Neural cell (in vitro differentiated cells): Measurements from ENCODE around the gene DENND6A. TPM values are rescaled to one million over a fixed set of nuclear protein-coding genes. Genes with fewer than 3 reads are reported as not detected.

Experiments used
- H2AFZ ChIP-seq: fragments of 200-600, 300-800 bp; sonication (generic), shearing (Covaris generic); 2 replicates; pipeline ENCODE4 v1.6.0; 2014; ENCODE audit warnings: low read depth, mild to moderate bottlenecking, antibody characterized with exemption, low read length, moderate library complexity
- H3F3A ChIP-seq: fragments of 200-600 bp; shearing (Covaris generic); 2 replicates; pipeline ENCODE4 v1.6.1; 2016; ENCODE audit warnings: mild to moderate bottlenecking, moderate library complexity, mixed read lengths, antibody characterized with exemption, low read length; ENCODE audit not compliant: insufficient read depth, poor library complexity, severe bottlenecking
- H3K27ac ChIP-seq: fragments of 200-600, 300-800 bp; sonication (generic), shearing (Covaris generic); 2 replicates; pipeline ENCODE4 v1.5.1; 2014; ENCODE audit warnings: mild to moderate bottlenecking, low read length, moderate library complexity
- H3K27me3 ChIP-seq: fragments of 300-800, 200-600 bp; sonication (generic), shearing (Covaris generic); 2 replicates; pipeline ENCODE4 v1.6.0; 2014; ENCODE audit warnings: mild to moderate bottlenecking, low read depth, low read length, moderate library complexity; ENCODE audit not compliant: insufficient read depth
- H3K36me3 ChIP-seq: fragments of 300-800, 200-600 bp; sonication (generic), shearing (Covaris generic); 2 replicates; pipeline ENCODE4 v1.5.1; 2014; ENCODE audit warnings: mild to moderate bottlenecking, antibody characterized with exemption, low read length, moderate library complexity; ENCODE audit not compliant: insufficient read depth
- H3K4me2 ChIP-seq: fragments of 300-800, 200-600 bp; sonication (generic), shearing (Covaris generic); 2 replicates; pipeline ENCODE4 v1.6.0; 2014; ENCODE audit warnings: mild to moderate bottlenecking, low read length
- H3K4me3 ChIP-seq: fragments of 300-800, 200-600 bp; sonication (generic), shearing (Covaris generic); 2 replicates; pipeline ENCODE4 v1.5.1; 2014; ENCODE audit warnings: mild to moderate bottlenecking, low read length, moderate library complexity
- H3K79me2 ChIP-seq: fragments of 200-600 bp; shearing (Covaris generic); replicated peaks from 2 replicates; pipeline ENCODE4 v1.6.0; 2014; ENCODE audit warnings: mild to moderate bottlenecking, low read length, moderate library complexity; ENCODE audit not compliant: insufficient read depth
- H3K9ac ChIP-seq: fragments of 300-800, 200-600 bp; sonication (generic), shearing (Covaris generic); 2 replicates; pipeline ENCODE4 v1.6.1; 2016; ENCODE audit warnings: mild to moderate bottlenecking, low read length, mixed read lengths
- H3K9me2 ChIP-seq: fragments of 200-600 bp; shearing (Covaris generic); 2 replicates; pipeline ENCODE4 v1.6.1; 2016; ENCODE audit warnings: mild to moderate bottlenecking, low read length, mixed read lengths; ENCODE audit not compliant: insufficient read depth
- H3K9me3 ChIP-seq: fragments of 200-600, 300-800 bp; sonication (generic), shearing (Covaris generic); 2 replicates; pipeline ENCODE4 v1.6.1; 2016; ENCODE audit warnings: mild to moderate bottlenecking, mixed run types, low read length, moderate library complexity, mixed read lengths
- H4K20me1 ChIP-seq: fragments of 200-600 bp; shearing (Covaris generic); 2 replicates; pipeline ENCODE4 v1.6.1; 2016; ENCODE audit warnings: mild to moderate bottlenecking, mixed run types; ENCODE audit not compliant: insufficient read depth
- CTCF ChIP-seq: fragments of 450-650 bp; IDR thresholded peaks from 2 replicates; pipeline ENCODE4 v1.5.1; 2014; ENCODE audit warnings: antibody characterized with exemption, mild to moderate bottlenecking, moderate library complexity; ENCODE audit not compliant: poor library complexity, severe bottlenecking
- EP300 ChIP-seq: fragments of 450-650 bp; conservative IDR thresholded peaks from 2 replicates; pipeline ENCODE4 v1.6.1; 2014; ENCODE audit warnings: antibody characterized with exemption, mild to moderate bottlenecking, moderate library complexity; ENCODE audit not compliant: poor library complexity, severe bottlenecking
- EZH2 ChIP-seq: fragments of 200-600, 300-800 bp; shearing (Covaris generic), sonication (generic); IDR thresholded peaks from 2 replicates; pipeline ENCODE4 v1.6.1; 2014; ENCODE audit warnings: antibody characterized with exemption, low read length, borderline replicate concordance, mild to moderate bottlenecking; ENCODE audit not compliant: insufficient read depth, poor library complexity, severe bottlenecking
- MXI1 ChIP-seq: fragments of 450-650 bp; conservative IDR thresholded peaks from 2 replicates; pipeline ENCODE4 v1.6.1; 2014; ENCODE audit warnings: antibody characterized with exemption, mild to moderate bottlenecking; ENCODE audit not compliant: poor library complexity, severe bottlenecking
- POLR2AphosphoS5 ChIP-seq: IDR thresholded peaks from 2 replicates; pipeline ENCODE4 v1.6.1; 2012
- RAD21 ChIP-seq: fragments of 450-650 bp; conservative IDR thresholded peaks from 2 replicates; pipeline ENCODE4 v1.6.1; 2014; ENCODE audit warnings: antibody characterized with exemption, mild to moderate bottlenecking, moderate library complexity
- REST ChIP-seq: IDR thresholded peaks from 2 replicates; pipeline ENCODE4 v1.6.1; 2012; ENCODE audit warnings: borderline replicate concordance
- SMC3 ChIP-seq: fragments of 450-650 bp; conservative IDR thresholded peaks from 2 replicates; pipeline ENCODE4 v1.6.1; 2014; ENCODE audit warnings: antibody characterized with exemption, mild to moderate bottlenecking, moderate library complexity; ENCODE audit not compliant: poor library complexity
- TAF1 ChIP-seq: IDR thresholded peaks from 2 replicates; pipeline ENCODE4 v1.6.1; 2012; ENCODE audit warnings: low read depth
- polyA plus RNA-seq: library from polyadenylated mRNA; depleted of rRNA; stranded (reverse); fragments of >200 nt; gene quantifications from 2 replicates; pipeline ENCODE4 v1.2.3, GENCODE V29; 2014

The DENND6A gene
- polyA plus RNA-seq, 1 donor from 2014 or later, result 24.0 TPM

- no peaks in the 10 kb centered on the region for H3K27me3 ChIP-seq
- H3K79me2 ChIP-seq, result no peaks in the 10 kb centered on the region
- H3K4me3 ChIP-seq, result no peak overlapping the region
- peaks cover 4% of the 10 kb centered on the region for H3K36me3 ChIP-seq
- no peak overlapping the region for H2AFZ ChIP-seq
- no peak overlapping the region for H3K9ac ChIP-seq
- H3K9me3 ChIP-seq, result no peaks in the 10 kb centered on the region
- H3K27ac ChIP-seq, result no peak overlapping the region
- TF ChIP-seq POLR2AphosphoS5 (no peak), CTCF (no peak), EP300 (no peak), RAD21 (no peak), SMC3 (no peak), EZH2 (no peak), REST (no peak), TAF1 (no peak), MXI1 (no peak)
- no peaks in the 10 kb centered on the region for H4K20me1 ChIP-seq
- H3F3A ChIP-seq, result no peaks in the 10 kb centered on the region
- no peak overlapping the region for H3K4me2 ChIP-seq
- H3K9me2 ChIP-seq, result no peaks in the 10 kb centered on the region
Observed at GRCh38 chr3:57652203-57652602, 40.7 kb downstream of the DENND6A start.

GRCh38 chr3:57647292-57647940 lies 45.5 kb downstream of the DENND6A start:
- Histone ChIP-seq H3K9me2 (no peaks in the 10 kb centered on the region), H3K36me3 (peaks cover 4% of the 10 kb centered on the region), H3K4me2 (no peak overlapping the region), H3F3A (no peaks in the 10 kb centered on the region), H3K27me3 (no peaks in the 10 kb centered on the region), H3K4me3 (no peak overlapping the region), H3K9ac (no peak overlapping the region), H2AFZ (no peak overlapping the region), H4K20me1 (no peaks in the 10 kb centered on the region), H3K9me3 (no peaks in the 10 kb centered on the region), H3K27ac (no peak overlapping the region), H3K79me2 (no peaks in the 10 kb centered on the region)
- TF ChIP-seq EZH2 (no peak), EP300 (no peak), CTCF (no peak), SMC3 (no peak)
